Neural cell (in vitro differentiated cells): ENCODE results near the gene ZNF25. TPM values are rescaled to one million over a fixed set of nuclear protein-coding genes. Genes with fewer than 3 reads are reported as not detected.

Experiments
- H2AFZ ChIP-seq: fragments of 200-600, 300-800 bp; sonication (generic), shearing (Covaris generic); 2 replicates; pipeline ENCODE4 v1.6.0; 2014; ENCODE audit warnings: low read depth, mild to moderate bottlenecking, antibody characterized with exemption, low read length, moderate library complexity
- H3F3A ChIP-seq: fragments of 200-600 bp; shearing (Covaris generic); 2 replicates; pipeline ENCODE4 v1.6.1; 2016; ENCODE audit warnings: mild to moderate bottlenecking, moderate library complexity, mixed read lengths, antibody characterized with exemption, low read length; ENCODE audit not compliant: insufficient read depth, poor library complexity, severe bottlenecking
- H3K27ac ChIP-seq: fragments of 200-600, 300-800 bp; sonication (generic), shearing (Covaris generic); 2 replicates; pipeline ENCODE4 v1.5.1; 2014; ENCODE audit warnings: mild to moderate bottlenecking, low read length, moderate library complexity
- H3K27me3 ChIP-seq: fragments of 300-800, 200-600 bp; sonication (generic), shearing (Covaris generic); 2 replicates; pipeline ENCODE4 v1.6.0; 2014; ENCODE audit warnings: mild to moderate bottlenecking, low read depth, low read length, moderate library complexity; ENCODE audit not compliant: insufficient read depth
- H3K36me3 ChIP-seq: fragments of 300-800, 200-600 bp; sonication (generic), shearing (Covaris generic); 2 replicates; pipeline ENCODE4 v1.5.1; 2014; ENCODE audit warnings: mild to moderate bottlenecking, antibody characterized with exemption, low read length, moderate library complexity; ENCODE audit not compliant: insufficient read depth
- H3K4me2 ChIP-seq: fragments of 300-800, 200-600 bp; sonication (generic), shearing (Covaris generic); 2 replicates; pipeline ENCODE4 v1.6.0; 2014; ENCODE audit warnings: mild to moderate bottlenecking, low read length
- H3K4me3 ChIP-seq: fragments of 300-800, 200-600 bp; sonication (generic), shearing (Covaris generic); 2 replicates; pipeline ENCODE4 v1.5.1; 2014; ENCODE audit warnings: mild to moderate bottlenecking, low read length, moderate library complexity
- H3K79me2 ChIP-seq: fragments of 200-600 bp; shearing (Covaris generic); replicated peaks from 2 replicates; pipeline ENCODE4 v1.6.0; 2014; ENCODE audit warnings: mild to moderate bottlenecking, low read length, moderate library complexity; ENCODE audit not compliant: insufficient read depth
- H3K9ac ChIP-seq: fragments of 300-800, 200-600 bp; sonication (generic), shearing (Covaris generic); 2 replicates; pipeline ENCODE4 v1.6.1; 2016; ENCODE audit warnings: mild to moderate bottlenecking, low read length, mixed read lengths
- H3K9me2 ChIP-seq: fragments of 200-600 bp; shearing (Covaris generic); 2 replicates; pipeline ENCODE4 v1.6.1; 2016; ENCODE audit warnings: mild to moderate bottlenecking, low read length, mixed read lengths; ENCODE audit not compliant: insufficient read depth
- H3K9me3 ChIP-seq: fragments of 200-600, 300-800 bp; sonication (generic), shearing (Covaris generic); 2 replicates; pipeline ENCODE4 v1.6.1; 2016; ENCODE audit warnings: mild to moderate bottlenecking, mixed run types, low read length, moderate library complexity, mixed read lengths
- H4K20me1 ChIP-seq: fragments of 200-600 bp; shearing (Covaris generic); 2 replicates; pipeline ENCODE4 v1.6.1; 2016; ENCODE audit warnings: mild to moderate bottlenecking, mixed run types; ENCODE audit not compliant: insufficient read depth
- CTCF ChIP-seq: fragments of 450-650 bp; IDR thresholded peaks from 2 replicates; pipeline ENCODE4 v1.5.1; 2014; ENCODE audit warnings: antibody characterized with exemption, mild to moderate bottlenecking, moderate library complexity; ENCODE audit not compliant: poor library complexity, severe bottlenecking
- EP300 ChIP-seq: fragments of 450-650 bp; conservative IDR thresholded peaks from 2 replicates; pipeline ENCODE4 v1.6.1; 2014; ENCODE audit warnings: antibody characterized with exemption, mild to moderate bottlenecking, moderate library complexity; ENCODE audit not compliant: poor library complexity, severe bottlenecking
- EZH2 ChIP-seq: fragments of 200-600, 300-800 bp; shearing (Covaris generic), sonication (generic); IDR thresholded peaks from 2 replicates; pipeline ENCODE4 v1.6.1; 2014; ENCODE audit warnings: antibody characterized with exemption, low read length, borderline replicate concordance, mild to moderate bottlenecking; ENCODE audit not compliant: insufficient read depth, poor library complexity, severe bottlenecking
- MXI1 ChIP-seq: fragments of 450-650 bp; conservative IDR thresholded peaks from 2 replicates; pipeline ENCODE4 v1.6.1; 2014; ENCODE audit warnings: antibody characterized with exemption, mild to moderate bottlenecking; ENCODE audit not compliant: poor library complexity, severe bottlenecking
- POLR2AphosphoS5 ChIP-seq: IDR thresholded peaks from 2 replicates; pipeline ENCODE4 v1.6.1; 2012
- RAD21 ChIP-seq: fragments of 450-650 bp; conservative IDR thresholded peaks from 2 replicates; pipeline ENCODE4 v1.6.1; 2014; ENCODE audit warnings: antibody characterized with exemption, mild to moderate bottlenecking, moderate library complexity
- REST ChIP-seq: IDR thresholded peaks from 2 replicates; pipeline ENCODE4 v1.6.1; 2012; ENCODE audit warnings: borderline replicate concordance
- SMC3 ChIP-seq: fragments of 450-650 bp; conservative IDR thresholded peaks from 2 replicates; pipeline ENCODE4 v1.6.1; 2014; ENCODE audit warnings: antibody characterized with exemption, mild to moderate bottlenecking, moderate library complexity; ENCODE audit not compliant: poor library complexity
- TAF1 ChIP-seq: IDR thresholded peaks from 2 replicates; pipeline ENCODE4 v1.6.1; 2012; ENCODE audit warnings: low read depth
- polyA plus RNA-seq: library from polyadenylated mRNA; depleted of rRNA; stranded (reverse); fragments of >200 nt; gene quantifications from 2 replicates; pipeline ENCODE4 v1.2.3, GENCODE V29; 2014

The ZNF25 gene
- polyA plus RNA-seq, 1 donor from 2014 or later: 81.6 TPM

GRCh38 chr10:38016354-38016753, 39.9 kb upstream of the ZNF25 start:
- Histone ChIP-seq H3K9me2 (no peaks in the 10 kb centered on the region), H2AFZ (no peak overlapping the region), H3K9me3 (no peaks in the 10 kb centered on the region), H3K79me2 (peaks cover 11% of the 10 kb centered on the region), H3K27me3 (no peaks in the 10 kb centered on the region), H3K9ac (no peak overlapping the region), H3K4me3 (no peak overlapping the region), H3F3A (no peaks in the 10 kb centered on the region), H4K20me1 (no peaks in the 10 kb centered on the region), H3K4me2 (no peak overlapping the region), H3K27ac (no peak overlapping the region), H3K36me3 (peaks cover 15% of the 10 kb centered on the region)
- no peak for TF ChIP-seq MXI1
- no peak for TF ChIP-seq EP300
- no peak for TF ChIP-seq TAF1
- TF ChIP-seq EZH2: no peak
- TF ChIP-seq REST: no peak
- no peak for TF ChIP-seq CTCF
- no peak for TF ChIP-seq SMC3
- no peak for TF ChIP-seq POLR2AphosphoS5
- TF ChIP-seq RAD21: no peak

- Histone ChIP-seq H3K27me3 (no peaks in the 10 kb centered on the region), H3K9ac (peak within 1 kb of the TSS; percentile 94), H3K36me3 (no peaks in the 10 kb centered on the region), H3K27ac (peak within 1 kb of the TSS; percentile 97), H3F3A (no peaks in the 10 kb centered on the region), H2AFZ (peak within 1 kb of the TSS; percentile 86), H3K4me2 (peak within 1 kb of the TSS; percentile 87), H3K9me3 (no peaks in the 10 kb centered on the region), H4K20me1 (no peaks in the 10 kb centered on the region), H3K9me2 (no peaks in the 10 kb centered on the region), H3K4me3 (peak within 1 kb of the TSS; percentile 74), H3K79me2 (peaks cover 11% of the 10 kb centered on the region)
- no peak for TF ChIP-seq TAF1
- no peak for TF ChIP-seq EZH2
- TF ChIP-seq MXI1: no peak
- peak; percentile 57 for TF ChIP-seq REST
- no peak for TF ChIP-seq CTCF
Observed at GRCh38 chr10:38010119-38010903, 33.9 kb upstream of the ZNF25 start, which contains the start of gene ZNF33A. Gene ZNF33A, plus strand, starts transcription at chr10:38010675. Its CDS starts 1,667 bp downstream, at chr10:38012342.
